Activated naive CD4-positive, alpha-beta T cell treated with anti-CD3 and anti-CD28 coated beads, Interleukin-2, amount 10 ng/mL, durations not matched to agents 7 days and 5 days (primary cell): ENCODE measurements around the gene LMAN1L.

Experiments used
- CTCF ChIA-PET: fragments of 350-600 bp; sonication (Branson Sonifier 250); formaldehyde crosslinking; loops from one replicate; lab custom pipeline; 2021; ENCODE audit warnings: antibody characterized with exemption; lab: Charles Lee
- DNase-seq: peaks from one replicate; pipeline ENCODE4 v3.0.0-alpha.2; 2020
- H3K27ac Mint-ChIP-seq: one replicate; pipeline ENCODE4 v1.8.0; 2021; ENCODE audit warnings: mild to moderate bottlenecking, moderate library complexity, mixed read lengths
- H3K27me3 Mint-ChIP-seq: one replicate; pipeline ENCODE4 v1.8.0; 2021; ENCODE audit warnings: mild to moderate bottlenecking, mixed read lengths
- H3K36me3 Mint-ChIP-seq: one replicate; pipeline ENCODE4 v1.8.0; 2021; ENCODE audit warnings: mixed read lengths
- H3K4me1 Mint-ChIP-seq: one replicate; pipeline ENCODE4 v1.8.0; 2021; ENCODE audit warnings: mixed read lengths
- H3K4me3 Mint-ChIP-seq: one replicate; pipeline ENCODE4 v1.8.0; 2021; ENCODE audit warnings: mild to moderate bottlenecking, moderate library complexity, mixed read lengths
- H3K9me3 Mint-ChIP-seq: one replicate; pipeline ENCODE4 v1.8.0; 2021; ENCODE audit warnings: mixed read lengths

The LMAN1L gene

DNA sequence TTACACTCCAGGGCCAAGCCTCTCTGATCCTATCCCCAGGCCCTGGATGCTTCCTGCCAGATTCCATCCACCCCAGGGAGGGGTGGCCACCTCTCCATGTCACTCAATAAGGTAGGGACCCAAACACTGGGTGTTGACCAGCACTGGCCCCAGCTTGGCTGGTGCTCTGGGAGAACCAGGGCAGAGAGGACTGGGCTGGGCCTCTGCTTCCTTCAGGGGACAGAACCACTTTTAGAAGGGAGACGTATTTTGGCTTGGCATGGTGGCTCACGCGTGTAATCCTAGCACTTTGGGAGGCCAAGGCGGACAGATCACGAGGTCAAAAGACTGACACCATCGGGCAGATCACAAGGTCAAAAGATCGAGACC lies 9.1 kb downstream of the LMAN1L start:
- CTCF ChIA-PET, result interaction anchor here (1.5 kb wide), 2 partner anchors 51 to 78 kb away, joined by 3 read pairs; no protein-coding TSS in a partner anchor
- H3K4me1 Mint-ChIP-seq, result peaks cover 14% of the 10 kb centered on the region
- no peaks in the 10 kb centered on the region for H3K9me3 Mint-ChIP-seq
- no peak for DNase-seq
- no peak overlapping the region for H3K27ac Mint-ChIP-seq
- peaks cover 69% of the 10 kb centered on the region for H3K27me3 Mint-ChIP-seq
- H3K4me3 Mint-ChIP-seq, result no peak overlapping the region
- H3K36me3 Mint-ChIP-seq, result no peaks in the 10 kb centered on the region

DNA sequence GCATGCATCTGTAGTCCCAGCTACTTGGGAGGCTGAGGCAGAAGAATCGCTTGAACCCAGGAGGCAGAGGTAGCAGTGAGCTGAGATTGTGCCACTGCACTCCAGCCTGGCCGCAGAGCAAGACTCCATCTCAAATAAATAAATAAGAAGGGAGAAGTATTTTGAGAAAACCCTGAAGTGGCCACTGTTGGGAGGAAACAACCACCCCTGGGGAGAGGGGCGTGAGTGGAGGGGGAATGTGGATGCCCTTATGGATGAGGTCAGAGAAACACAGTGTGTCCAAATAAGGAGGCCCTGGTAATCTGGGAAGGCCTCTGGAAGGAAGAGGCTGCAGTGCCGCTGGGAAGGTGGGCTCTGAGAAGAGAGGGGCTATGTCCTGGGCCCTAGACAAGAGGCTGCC lies 9.6 kb downstream of the LMAN1L start:
- peaks cover 14% of the 10 kb centered on the region for H3K4me1 Mint-ChIP-seq
- no peaks in the 10 kb centered on the region for H3K9me3 Mint-ChIP-seq
- CTCF ChIA-PET, result no interaction called here
- no peak overlapping the region for H3K4me3 Mint-ChIP-seq
- no peak for DNase-seq
- no peak overlapping the region for H3K27ac Mint-ChIP-seq
- H3K36me3 Mint-ChIP-seq, result no peaks in the 10 kb centered on the region
- peaks cover 74% of the 10 kb centered on the region for H3K27me3 Mint-ChIP-seq

DNA sequence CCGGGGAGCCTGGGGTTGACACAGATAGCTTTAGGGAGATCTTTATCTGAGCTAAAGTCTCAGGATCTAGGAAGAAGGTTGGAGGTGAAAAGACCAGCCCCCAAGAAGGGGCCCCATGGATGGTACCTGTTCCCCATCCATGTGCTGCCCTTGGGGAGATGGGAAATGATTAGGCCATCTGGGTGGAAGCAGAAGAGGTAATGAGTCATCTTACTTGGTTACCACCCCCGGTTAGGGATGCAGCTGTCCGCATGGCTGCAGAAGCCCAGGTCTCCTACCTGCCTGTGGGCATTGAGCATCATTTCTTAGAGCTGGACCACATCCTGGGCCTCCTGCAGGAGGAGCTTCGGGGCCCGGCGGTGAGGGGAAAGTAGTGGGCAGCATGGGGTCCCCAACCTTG lies 10.7 kb downstream of the LMAN1L start:
- CTCF ChIA-PET, result interaction anchor here (1.2 to 3.2 kb wide), 2 partner anchors 54 to 78 kb away, joined by 4 to 11 read pairs; no protein-coding TSS in a partner anchor
- Mint-ChIP-seq H3K4me1 (peaks cover 10% of the 10 kb centered on the region), H3K4me3 (no peak overlapping the region), H3K27me3 (peaks cover 85% of the 10 kb centered on the region), H3K36me3 (no peaks in the 10 kb centered on the region), H3K9me3 (no peaks in the 10 kb centered on the region), H3K27ac (no peak overlapping the region)
- DNase-seq, result no peak

DNA sequence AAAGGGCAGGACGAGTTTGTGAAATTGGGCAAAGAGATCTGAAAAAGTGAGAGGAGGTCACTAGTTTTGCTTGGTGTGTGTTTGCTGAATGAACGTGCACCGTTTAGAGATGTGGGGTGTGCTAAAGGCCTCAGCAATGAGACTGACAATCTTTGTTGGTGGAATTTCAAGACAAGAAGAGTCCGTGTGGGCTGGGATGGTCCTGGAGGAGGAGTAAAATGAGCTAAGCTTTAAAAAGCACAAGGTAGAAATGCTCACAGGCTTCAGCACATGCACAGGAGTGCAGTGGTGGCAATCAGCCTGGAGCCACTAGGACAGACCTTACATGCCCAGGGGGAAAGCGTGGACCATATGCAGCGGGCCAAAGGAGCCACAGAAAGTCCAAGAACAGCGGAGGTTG lies 12.3 kb downstream of the LMAN1L start:
- H3K27me3 Mint-ChIP-seq, result peaks cover 88% of the 10 kb centered on the region

DNA sequence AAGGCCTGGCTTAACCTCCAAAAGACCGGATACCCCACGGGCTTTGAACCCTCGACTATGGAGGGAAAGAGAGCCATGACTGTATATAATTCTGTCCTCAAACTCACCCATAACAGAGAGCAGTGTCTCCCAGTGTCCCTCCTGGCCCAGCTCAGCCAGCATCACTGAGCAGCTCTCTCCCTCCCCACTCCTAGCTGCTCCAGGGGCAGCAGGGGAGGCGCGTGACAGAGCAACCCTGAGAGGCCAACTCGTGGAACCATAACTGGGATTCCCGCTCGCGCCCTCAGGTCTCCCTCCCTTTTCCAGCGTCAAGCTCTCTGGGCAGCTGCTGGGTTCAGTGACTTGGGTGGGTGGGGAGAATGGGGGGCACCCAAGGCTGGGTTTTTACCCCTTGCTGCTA lies 13.2 kb downstream of the LMAN1L start:
- no peaks in the 10 kb centered on the region for H3K9me3 Mint-ChIP-seq
- DNase-seq, result no peak
- no peaks in the 10 kb centered on the region for H3K36me3 Mint-ChIP-seq
- H3K27ac Mint-ChIP-seq, result no peak overlapping the region
- no peak overlapping the region for H3K4me3 Mint-ChIP-seq
- H3K4me1 Mint-ChIP-seq, result peaks cover 2% of the 10 kb centered on the region
- H3K27me3 Mint-ChIP-seq, result peaks cover 86% of the 10 kb centered on the region
- CTCF ChIA-PET, result interaction anchor here (1.2 to 3.2 kb wide), 2 partner anchors 26 to 57 kb away, joined by 3 to 11 read pairs; no protein-coding TSS in a partner anchor

More for the DNA sequence above, 12.3 kb downstream of the LMAN1L start:
- Mint-ChIP-seq H3K27ac (no peak overlapping the region), H3K4me3 (no peak overlapping the region), H3K9me3 (no peaks in the 10 kb centered on the region), H3K4me1 (peaks cover 2% of the 10 kb centered on the region), H3K36me3 (no peaks in the 10 kb centered on the region)
- CTCF ChIA-PET, result interaction anchor here (1.0 to 3.2 kb wide), 2 partner anchors 10 to 56 kb away, joined by 3 to 11 read pairs; no protein-coding TSS in a partner anchor
- no peak for DNase-seq

DNA sequence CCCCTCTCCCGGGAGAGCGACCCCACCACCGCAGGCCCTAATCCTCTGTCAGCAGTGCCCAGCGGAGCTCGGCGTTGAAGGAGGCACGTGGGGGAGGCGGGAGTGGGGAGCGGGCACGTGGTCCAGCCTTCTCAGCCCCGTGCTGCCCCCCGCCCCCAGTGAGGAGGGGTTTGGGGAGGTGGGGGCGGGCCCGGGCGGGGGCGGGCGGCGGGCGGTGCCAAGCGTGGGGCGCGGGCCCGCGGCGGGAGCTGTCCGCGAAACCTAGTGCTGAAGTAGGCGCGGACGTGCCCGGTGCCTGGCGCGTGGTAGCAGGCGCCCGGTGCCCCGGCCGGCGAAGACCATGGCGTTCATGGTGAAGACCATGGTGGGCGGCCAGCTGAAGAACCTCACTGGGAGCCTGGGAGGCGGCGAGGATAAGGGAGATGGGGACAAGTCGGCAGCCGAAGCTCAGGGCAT lies 13.8 kb downstream of the LMAN1L start, which contains the start of gene CPLX3:
CPLX3 (plus strand) TSS at position 264 of the 456 bp plus-strand sequence; CDS start at position 341, 77 bp downstream.
- Mint-ChIP-seq H3K4me1 (peaks cover 2% of the 10 kb centered on the region), H3K27me3 (peaks cover 87% of the 10 kb centered on the region), H3K27ac (no peak within 1 kb of the TSS), H3K36me3 (no peaks in the 10 kb centered on the region), H3K9me3 (no peaks in the 10 kb centered on the region), H3K4me3 (no peak within 1 kb of the TSS)
- DNase-seq, result peak; percentile 76
- CTCF ChIA-PET, result interaction anchor here (1.2 to 3.2 kb wide), 2 partner anchors 27 to 57 kb away, joined by 3 to 11 read pairs; no protein-coding TSS in a partner anchor

DNA sequence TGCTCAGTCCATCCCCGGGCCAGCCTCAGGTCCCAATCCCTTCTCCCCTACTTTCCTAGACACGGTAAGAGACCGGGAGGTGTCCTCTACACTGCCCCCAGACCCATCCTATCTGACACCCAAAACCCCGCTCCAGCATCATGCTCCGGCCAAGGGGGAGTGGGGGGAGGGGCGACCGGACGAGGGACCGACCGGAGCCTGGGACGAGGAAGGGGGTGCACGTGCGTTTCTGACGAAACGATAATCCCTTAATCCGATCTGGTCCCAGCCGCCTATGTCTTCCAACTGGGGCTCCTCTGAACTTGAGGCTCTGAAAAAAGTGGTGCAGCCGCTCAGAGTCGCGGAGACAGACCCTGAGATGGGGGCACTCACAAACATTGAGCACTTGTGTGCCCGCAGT lies 14.3 kb downstream of the LMAN1L start:
- Mint-ChIP-seq H3K27ac (no peak overlapping the region), H3K4me3 (no peak overlapping the region), H3K36me3 (no peaks in the 10 kb centered on the region), H3K27me3 (peaks cover 83% of the 10 kb centered on the region), H3K4me1 (peaks cover 2% of the 10 kb centered on the region), H3K9me3 (no peaks in the 10 kb centered on the region)
- DNase-seq, result no peak
- CTCF ChIA-PET, result interaction anchor here (0.7 to 1.2 kb wide), 3 partner anchors 27 to 58 kb away, joined by 3 read pairs; no protein-coding TSS in a partner anchor

DNA sequence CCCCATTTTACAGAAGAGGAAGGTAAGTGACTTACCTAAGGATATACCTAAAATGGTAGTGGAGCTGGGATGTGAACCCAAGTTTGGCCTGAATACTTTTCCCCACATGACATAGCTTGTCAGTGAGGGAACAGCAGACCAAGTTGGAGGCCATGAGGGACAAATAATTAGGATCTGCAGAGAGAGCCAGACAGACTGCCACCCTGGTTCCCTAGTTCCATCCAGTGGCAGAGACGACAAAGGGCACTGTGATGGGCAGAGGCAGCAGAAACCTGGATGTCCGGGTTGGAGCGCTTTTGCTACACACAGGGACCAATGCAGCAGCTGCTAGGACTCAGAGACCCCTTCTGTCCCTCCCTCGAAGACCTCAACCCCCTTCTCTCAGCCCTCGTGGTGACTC lies 15.0 kb downstream of the LMAN1L start:
- Mint-ChIP-seq H3K4me1 (peaks cover 2% of the 10 kb centered on the region), H3K27me3 (peaks cover 77% of the 10 kb centered on the region), H3K36me3 (no peaks in the 10 kb centered on the region), H3K27ac (no peak overlapping the region), H3K4me3 (no peak overlapping the region), H3K9me3 (no peaks in the 10 kb centered on the region)
- CTCF ChIA-PET, result interaction anchor here (0.7 to 1.3 kb wide), 3 partner anchors 56 to 74 kb away, joined by 3 to 5 read pairs (median 3); no protein-coding TSS in a partner anchor
- no peak for DNase-seq

DNA sequence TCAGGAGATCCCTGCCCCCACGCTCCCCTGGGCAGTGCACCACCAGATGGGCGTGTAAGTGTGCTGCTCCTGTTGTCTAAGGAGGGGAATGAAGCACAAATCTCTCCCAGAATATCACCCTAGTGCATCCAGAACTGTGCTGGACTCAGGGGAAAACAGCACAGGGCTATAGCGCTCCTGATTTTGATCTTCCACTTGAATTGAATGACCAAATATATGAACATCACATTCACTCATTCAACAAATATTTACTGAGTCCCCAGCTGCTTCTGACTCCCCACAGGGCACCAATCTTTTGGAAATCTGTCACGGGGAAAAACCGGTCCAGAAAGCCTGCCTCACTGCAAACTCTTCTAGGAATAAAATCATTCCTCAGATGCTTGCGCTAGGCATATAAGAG lies 16.2 kb downstream of the LMAN1L start:
- Mint-ChIP-seq H3K4me1 (peaks cover 2% of the 10 kb centered on the region), H3K27ac (no peak overlapping the region), H3K4me3 (no peak overlapping the region), H3K36me3 (no peaks in the 10 kb centered on the region), H3K27me3 (peaks cover 65% of the 10 kb centered on the region), H3K9me3 (no peaks in the 10 kb centered on the region)
- no peak for DNase-seq
- CTCF ChIA-PET, result interaction anchor here (1.0 to 1.1 kb wide), 2 partner anchors 58 to 73 kb away, joined by 3 to 4 read pairs; no protein-coding TSS in a partner anchor

DNA sequence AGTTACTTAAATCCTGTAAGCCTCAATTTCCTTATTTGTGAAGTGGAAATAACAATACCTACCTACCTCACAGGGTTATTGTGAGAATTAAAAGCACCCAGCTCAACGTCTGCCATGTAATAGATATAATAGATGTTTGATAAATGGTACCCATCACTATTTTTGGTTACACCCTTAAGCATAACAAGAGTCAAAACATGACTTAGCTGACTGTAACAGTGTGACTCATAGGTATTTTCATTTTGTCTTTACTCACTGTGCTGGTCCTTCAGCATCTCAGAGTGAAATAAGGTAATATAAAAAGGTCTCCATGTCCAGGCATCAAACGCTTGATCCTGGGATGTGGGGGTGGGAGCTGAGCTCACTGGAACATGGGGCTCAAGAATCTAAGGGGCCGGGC lies 16.9 kb downstream of the LMAN1L start:
- peaks cover 2% of the 10 kb centered on the region for H3K4me1 Mint-ChIP-seq
- no peaks in the 10 kb centered on the region for H3K9me3 Mint-ChIP-seq
- peaks cover under 1% of the 10 kb centered on the region for H3K36me3 Mint-ChIP-seq
- H3K27me3 Mint-ChIP-seq, result peaks cover 58% of the 10 kb centered on the region
- CTCF ChIA-PET, result interaction anchor here (1.0 to 1.1 kb wide), 2 partner anchors 58 to 72 kb away, joined by 3 to 4 read pairs; no protein-coding TSS in a partner anchor
- H3K4me3 Mint-ChIP-seq, result no peak overlapping the region
- DNase-seq, result no peak
- no peak overlapping the region for H3K27ac Mint-ChIP-seq

DNA sequence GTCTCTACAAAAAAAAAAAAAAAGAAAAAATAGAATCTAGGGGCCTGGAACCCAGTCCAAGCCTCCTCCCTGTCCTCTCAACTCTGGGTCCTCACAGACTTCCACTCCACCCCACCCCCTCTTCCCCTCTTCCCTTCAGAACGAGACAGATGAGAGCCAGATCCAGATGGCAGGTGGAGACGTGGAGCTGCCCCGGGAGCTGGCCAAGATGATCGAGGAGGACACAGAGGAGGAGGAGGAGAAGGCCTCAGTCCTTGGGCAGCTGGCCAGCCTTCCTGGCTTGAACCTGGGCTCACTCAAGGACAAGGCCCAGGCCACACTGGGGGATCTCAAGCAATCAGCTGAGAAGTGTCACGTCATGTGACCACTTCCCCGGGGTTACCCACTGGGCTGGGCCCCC lies 17.4 kb downstream of the LMAN1L start:
- peaks cover 2% of the 10 kb centered on the region for H3K36me3 Mint-ChIP-seq
- no peak overlapping the region for H3K4me3 Mint-ChIP-seq
- peaks cover 53% of the 10 kb centered on the region for H3K27me3 Mint-ChIP-seq
- CTCF ChIA-PET, result interaction anchor here (0.8 to 1.0 kb wide), 2 partner anchors 70 to 72 kb away, joined by 3 read pairs; no protein-coding TSS in a partner anchor
- H3K9me3 Mint-ChIP-seq, result no peaks in the 10 kb centered on the region
- peaks cover 2% of the 10 kb centered on the region for H3K4me1 Mint-ChIP-seq
- no peak for DNase-seq
- no peak overlapping the region for H3K27ac Mint-ChIP-seq

DNA sequence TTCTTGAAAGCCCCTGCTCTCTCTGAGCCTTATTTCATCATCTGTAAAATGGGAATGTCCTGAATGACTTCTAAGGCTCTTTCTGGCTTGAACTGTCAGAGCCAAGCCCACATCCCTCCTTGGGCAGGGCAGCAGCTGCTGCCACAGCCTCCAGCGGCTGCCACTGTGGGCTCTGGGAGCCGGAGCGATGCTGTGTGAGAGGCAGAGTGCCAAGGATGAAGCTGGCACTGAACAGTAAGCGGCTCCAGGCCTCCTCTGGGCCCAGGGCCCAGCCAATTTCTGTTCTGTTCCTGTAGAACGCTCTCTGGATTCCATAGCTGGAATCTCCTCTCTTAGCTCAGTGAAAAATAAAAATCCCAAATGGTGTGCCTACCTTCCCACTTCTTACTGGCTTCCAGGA lies 18.2 kb downstream of the LMAN1L start:
- CTCF ChIA-PET, result interaction anchor here (0.8 to 1.0 kb wide), 2 partner anchors 69 to 71 kb away, joined by 3 read pairs; no protein-coding TSS in a partner anchor
- Mint-ChIP-seq H3K27me3 (peaks cover 44% of the 10 kb centered on the region), H3K4me3 (no peak overlapping the region), H3K9me3 (no peaks in the 10 kb centered on the region), H3K36me3 (peaks cover 9% of the 10 kb centered on the region), H3K27ac (no peak overlapping the region), H3K4me1 (peaks cover 2% of the 10 kb centered on the region)
- no peak for DNase-seq

DNA sequence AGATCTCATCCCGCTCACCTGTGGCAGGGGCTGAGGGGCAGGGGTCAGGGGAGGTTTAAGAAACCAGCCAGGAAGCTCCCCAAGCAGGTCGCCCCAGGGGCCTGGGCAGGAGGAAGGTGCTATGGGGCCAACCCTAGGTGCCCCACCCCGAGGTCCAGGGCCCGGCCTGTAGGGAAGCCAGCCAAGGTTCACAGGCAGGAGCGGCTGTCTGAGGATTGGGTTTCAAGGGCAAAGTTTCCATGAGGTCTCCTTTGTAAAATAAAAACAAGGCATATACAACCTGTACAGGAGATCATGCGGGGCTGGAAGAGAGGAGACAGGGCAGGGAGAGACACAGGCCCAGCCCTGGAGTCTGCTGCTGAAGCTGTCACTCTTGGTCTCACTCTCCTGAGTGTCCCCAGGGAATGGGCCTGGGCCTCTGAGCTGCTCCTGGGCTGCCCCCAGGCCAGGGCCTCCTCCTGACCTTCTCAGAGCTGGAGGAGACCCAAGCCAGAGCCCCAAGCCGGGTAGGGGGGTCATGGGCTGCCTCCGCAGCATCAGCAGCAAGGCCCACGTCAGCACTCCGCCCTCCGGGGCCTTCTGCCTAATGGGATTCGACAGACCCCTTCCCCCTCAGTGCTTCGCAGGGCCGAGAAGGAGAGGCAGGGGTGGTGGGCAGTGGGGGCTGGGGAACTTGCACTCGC lies 19.3 kb downstream of the LMAN1L start:
- peaks cover 15% of the 10 kb centered on the region for H3K36me3 Mint-ChIP-seq

DNA sequence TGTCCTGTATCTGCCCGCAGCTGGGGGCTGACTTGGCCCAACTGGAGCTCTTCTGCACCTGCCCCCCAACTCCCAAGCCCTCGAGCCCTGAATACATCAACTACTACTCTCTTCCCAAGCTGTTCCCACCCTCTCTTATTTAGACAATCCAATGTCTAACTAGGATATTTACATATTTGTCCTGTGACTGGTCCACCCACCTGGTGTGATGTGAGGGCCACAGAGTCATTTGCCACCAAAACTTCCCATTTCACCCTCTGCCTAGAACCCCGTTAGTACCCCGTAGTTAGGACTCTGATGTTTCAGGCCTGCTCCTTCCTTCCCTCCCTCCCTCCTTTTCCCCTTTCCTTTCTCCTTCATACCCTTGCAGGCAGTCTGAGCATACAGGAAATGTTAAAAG lies 20.2 kb downstream of the LMAN1L start:
- Mint-ChIP-seq H3K27ac (no peak overlapping the region), H3K9me3 (no peaks in the 10 kb centered on the region), H3K4me3 (no peak overlapping the region), H3K36me3 (peaks cover 18% of the 10 kb centered on the region), H3K4me1 (no peaks in the 10 kb centered on the region), H3K27me3 (peaks cover 25% of the 10 kb centered on the region)
- DNase-seq, result no peak
- CTCF ChIA-PET, result interaction anchor here (0.7 to 1.4 kb wide), 5 partner anchors 33 to 119 kb away, joined by 3 to 4 read pairs (median 3); no protein-coding TSS in a partner anchor

More for the DNA sequence above, 19.3 kb downstream of the LMAN1L start:
- DNase-seq, result no peak
- Mint-ChIP-seq H3K27me3 (peaks cover 33% of the 10 kb centered on the region), H3K4me3 (no peak overlapping the region), H3K9me3 (no peaks in the 10 kb centered on the region), H3K27ac (no peak overlapping the region), H3K4me1 (no peaks in the 10 kb centered on the region)
- CTCF ChIA-PET, result interaction anchor here (0.8 kb wide), 1 partner anchor 63 kb away, joined by 4 read pairs; no protein-coding TSS in a partner anchor
